Body of pancreas (tissue), 4 donors: ENCODE data around the gene CACNA1C.

Experiments used
- POLR2A ChIP-seq, 3 donors: fragments of 450-650 bp; IDR thresholded peaks; one replicate each; pipeline ENCODE4 v1.6.1; 2016; ENCODE audit warnings: antibody characterized with exemption in 3 of 3, mild to moderate bottlenecking in 2 of 3
- TF ChIP-seq, protein P1 (sequence below), 7 experiments: fragments of 450-650 bp in 4 of 7; fragments of 200-600 bp in 3 of 7; sonication (generic) in 3 of 7; IDR thresholded peaks; one replicate each; pipeline ENCODE4 v1.5.1; 2016 to 2019; ENCODE audit warnings: antibody characterized with exemption in 7 of 7

GRCh38 chr12:2082321-2082720 is 29.5 kb downstream of the CACNA1C start:
- TF ChIP-seq, protein P1, sequence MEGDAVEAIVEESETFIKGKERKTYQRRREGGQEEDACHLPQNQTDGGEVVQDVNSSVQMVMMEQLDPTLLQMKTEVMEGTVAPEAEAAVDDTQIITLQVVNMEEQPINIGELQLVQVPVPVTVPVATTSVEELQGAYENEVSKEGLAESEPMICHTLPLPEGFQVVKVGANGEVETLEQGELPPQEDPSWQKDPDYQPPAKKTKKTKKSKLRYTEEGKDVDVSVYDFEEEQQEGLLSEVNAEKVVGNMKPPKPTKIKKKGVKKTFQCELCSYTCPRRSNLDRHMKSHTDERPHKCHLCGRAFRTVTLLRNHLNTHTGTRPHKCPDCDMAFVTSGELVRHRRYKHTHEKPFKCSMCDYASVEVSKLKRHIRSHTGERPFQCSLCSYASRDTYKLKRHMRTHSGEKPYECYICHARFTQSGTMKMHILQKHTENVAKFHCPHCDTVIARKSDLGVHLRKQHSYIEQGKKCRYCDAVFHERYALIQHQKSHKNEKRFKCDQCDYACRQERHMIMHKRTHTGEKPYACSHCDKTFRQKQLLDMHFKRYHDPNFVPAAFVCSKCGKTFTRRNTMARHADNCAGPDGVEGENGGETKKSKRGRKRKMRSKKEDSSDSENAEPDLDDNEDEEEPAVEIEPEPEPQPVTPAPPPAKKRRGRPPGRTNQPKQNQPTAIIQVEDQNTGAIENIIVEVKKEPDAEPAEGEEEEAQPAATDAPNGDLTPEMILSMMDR (IDR thresholded peaks at IDR 0.05): no peak
- TF ChIP-seq POLR2A (IDR thresholded peaks at IDR 0.05): no peak
